Activated CD4-positive, alpha-beta memory T cell treated with anti-CD3 and anti-CD28 coated beads for 36 hours (primary cell): ENCODE data around the gene IRF3. TPM values are rescaled to one million over a fixed set of nuclear protein-coding genes. Genes with fewer than 3 reads are reported as not detected.
"Not testable (repeated sequence)": the region's sequence is repeated elsewhere in the genome, so short reads cannot be mapped to it uniquely, and the experiment has no call there.

Source experiments
- CTCF ChIA-PET: fragments of 350-600 bp; sonication (Branson Sonifier 250); formaldehyde crosslinking; loops from one replicate; lab custom pipeline; 2021; ENCODE audit warnings: antibody characterized with exemption, inconsistent platforms; lab: Charles Lee
- POLR2A ChIA-PET: fragments of 350-600 bp; sonication (Branson Sonifier 250); formaldehyde crosslinking; loops from one replicate; lab custom pipeline; 2021; ENCODE audit warnings: antibody characterized with exemption; lab: Charles Lee
- DNase-seq: peaks from one replicate; pipeline ENCODE4 v3.0.0-alpha.2; 2020
- H3K27ac Mint-ChIP-seq: one replicate; pipeline ENCODE4 v1.8.0; 2021; ENCODE audit warnings: mixed read lengths
- H3K27me3 Mint-ChIP-seq: one replicate; pipeline ENCODE4 v1.8.0; 2021; ENCODE audit warnings: mixed read lengths
- H3K36me3 Mint-ChIP-seq: one replicate; pipeline ENCODE4 v1.8.0; 2021; ENCODE audit warnings: mixed read lengths
- H3K4me1 Mint-ChIP-seq: one replicate; pipeline ENCODE4 v1.8.0; 2021; ENCODE audit warnings: low read depth, mixed read lengths
- H3K4me3 Mint-ChIP-seq: one replicate; pipeline ENCODE4 v1.8.0; 2021; ENCODE audit warnings: mild to moderate bottlenecking, mixed read lengths
- H3K9me3 Mint-ChIP-seq: one replicate; pipeline ENCODE4 v1.8.0; 2021; ENCODE audit warnings: mixed read lengths
- intact Hi-C: fragments of 100-400 bp; cut with micrococcal nuclease; formaldehyde crosslinking; loops from one replicate; pipeline ENCODE4 v1.15.1; 2023
- total RNA-seq, 2 experiments: library from RNA; stranded (reverse); gene quantifications; one replicate each; pipeline ENCODE4 v1.2.3, GENCODE V29; 2021

IRF3 gene
- total RNA-seq, 2 experiments from 2014 or later, result 143 to 156 TPM

DNA sequence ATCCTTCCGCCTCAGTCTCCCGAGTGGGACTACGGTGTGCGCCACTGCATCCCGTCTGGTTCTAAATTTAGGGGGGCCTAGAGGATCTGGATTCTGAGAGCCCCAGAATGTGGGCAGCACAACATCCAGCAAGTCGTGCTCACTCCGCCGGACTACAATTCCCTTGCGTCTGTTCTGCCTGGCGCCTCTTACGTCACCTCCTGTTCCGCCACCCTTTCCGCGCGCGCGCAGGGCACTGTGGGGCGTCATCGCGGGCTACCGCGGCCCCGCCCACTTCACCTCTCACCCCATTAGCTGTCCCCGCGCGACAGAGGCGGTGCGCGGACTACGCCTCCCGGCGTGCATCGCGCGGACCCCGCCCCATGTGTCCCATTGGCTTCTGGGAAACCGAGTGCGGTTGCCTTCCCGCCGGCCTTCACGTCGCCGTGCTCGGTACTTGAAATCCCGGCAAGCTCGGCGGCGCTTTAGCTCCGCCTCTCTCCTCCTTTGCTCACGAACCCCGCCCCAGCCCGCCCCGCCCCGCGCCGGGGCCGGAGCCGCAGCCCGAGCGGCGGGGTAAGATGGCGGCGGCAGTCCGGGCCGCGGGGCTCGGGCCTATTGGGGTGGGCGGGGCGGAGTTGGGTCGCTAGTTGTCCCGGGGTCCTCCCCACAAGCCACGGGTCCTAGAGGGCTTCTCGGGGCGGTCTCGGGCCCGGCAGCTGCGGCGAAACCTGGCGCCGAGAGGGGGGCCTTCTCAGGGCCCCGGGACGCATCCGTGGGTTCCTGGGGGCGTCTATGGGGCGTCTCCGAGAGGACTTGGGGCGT lies 23.8 kb downstream of the IRF3 start, which contains the start of gene SCAF1:
TSS of gene SCAF1 (plus strand) at position 522 of the 804 bp plus-strand sequence. CDS start 2,818 bp downstream, outside the sequence.
- Mint-ChIP-seq H3K4me3 (peak within 1 kb of the TSS; percentile 99), H3K27me3 (no peaks in the 10 kb centered on the region), H3K9me3 (no peaks in the 10 kb centered on the region), H3K4me1 (peaks cover 47% of the 10 kb centered on the region), H3K27ac (peak within 1 kb of the TSS; percentile 100), H3K36me3 (peaks cover 12% of the 10 kb centered on the region)
- intact Hi-C loops, result loop anchor here (1.0 to 2.0 kb wide), 5 partner anchors 125 to 234 kb away; partner anchors contain the start of genes ALDH16A1, AP2A1, PNKP and PTOV1
- CTCF ChIA-PET, result interaction anchor here (0.7 to 3.2 kb wide), 5 partner anchors 30 to 39 kb away, joined by 3 to 26 read pairs (median 4); partner anchors contain the start of gene PRMT1
- peak; percentile 100 for DNase-seq
- POLR2A ChIA-PET, result interaction anchor here (0.6 to 3.4 kb wide), 5 partner anchors 22 to 52 kb away, joined by 3 to 48 read pairs (median 10); partner anchors contain the start of genes PRMT1 and PRR12

DNA sequence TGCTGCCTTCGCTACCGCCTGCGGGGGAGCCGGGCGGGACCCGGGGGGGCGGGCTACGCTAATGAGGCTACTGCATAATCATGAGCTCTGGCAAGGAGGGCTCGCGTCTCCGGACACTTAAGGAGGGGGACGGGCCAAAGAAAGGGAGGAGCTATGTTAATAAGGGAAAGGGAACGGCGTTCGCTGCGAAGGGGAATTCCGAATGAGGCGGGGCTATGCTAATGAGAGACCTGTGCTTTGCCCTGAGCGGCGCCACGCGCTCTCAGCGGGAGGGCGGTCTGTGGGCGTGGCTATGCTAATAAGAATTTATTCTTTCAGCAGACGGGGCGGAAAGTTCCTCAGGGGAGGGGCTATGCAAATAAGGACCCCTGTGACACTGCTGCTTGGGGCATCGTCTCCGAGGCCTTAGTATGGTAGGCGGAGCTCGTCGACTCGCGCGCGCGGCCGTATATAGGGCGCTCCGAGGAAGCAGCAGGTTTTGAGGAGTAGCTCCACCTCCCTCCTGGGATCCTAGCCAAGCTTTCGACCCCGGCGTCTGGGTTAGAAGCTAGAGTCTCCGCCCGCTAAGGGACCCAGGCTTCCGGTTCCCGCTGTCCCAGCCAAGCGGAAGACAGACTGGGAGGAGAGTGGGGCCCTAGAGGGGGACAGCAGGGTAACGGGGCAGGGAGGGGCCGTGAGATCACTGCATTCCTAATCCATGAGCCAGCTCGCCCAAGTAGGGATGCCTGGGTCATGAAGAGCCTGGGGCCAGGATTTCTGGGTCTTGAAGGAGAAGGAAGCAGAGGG lies 25.4 kb downstream of the IRF3 start, which contains the start of gene RRAS:
TSS of gene RRAS (minus strand) at position 31 of the 786 bp plus-strand sequence. CDS start 45 bp downstream, outside the sequence.
- Mint-ChIP-seq H3K9me3 (no peaks in the 10 kb centered on the region), H3K4me3 (peak within 1 kb of the TSS; percentile 99), H3K4me1 (peaks cover 50% of the 10 kb centered on the region), H3K27me3 (no peaks in the 10 kb centered on the region), H3K27ac (peak within 1 kb of the TSS; percentile 100), H3K36me3 (peaks cover 8% of the 10 kb centered on the region)
- intact Hi-C loops, result loop anchor here (1.0 to 2.0 kb wide), 8 partner anchors 24 to 226 kb away; partner anchors contain the start of genes AP2A1, NOSIP, PNKP and PTOV1
- ChIA-PET CTCF (interaction anchor here (0.7 to 1.6 kb wide), 9 partner anchors 24 to 94 kb away, joined by 3 to 7 read pairs (median 5); partner anchors contain the start of genes PRMT1 and PRR12), POLR2A (interaction anchor here (0.5 to 3.4 kb wide), 12 partner anchors 25 to 257 kb away, joined by 3 to 48 read pairs (median 6); partner anchors contain the start of genes AP2A1, BCL2L12, FUZ and IL4I1)
- DNase-seq, result peak; percentile 100

- Mint-ChIP-seq H3K27ac (peak overlapping the region; percentile 13), H3K36me3 (peaks cover 8% of the 10 kb centered on the region), H3K4me3 (peak overlapping the region; percentile 99), H3K9me3 (no peaks in the 10 kb centered on the region), H3K27me3 (no peaks in the 10 kb centered on the region), H3K4me1 (peaks cover 49% of the 10 kb centered on the region)
- ChIA-PET POLR2A (interaction anchor here (0.5 to 3.4 kb wide), 8 partner anchors 25 to 173 kb away, joined by 3 to 48 read pairs (median 9); partner anchors contain the start of genes AP2A1, BCL2L12, FUZ and IRF3), CTCF (interaction anchor here (0.7 to 1.6 kb wide), 7 partner anchors 25 to 49 kb away, joined by 4 to 7 read pairs (median 6); partner anchors contain the start of genes PRMT1 and PRR12)
- DNase-seq, result no peak
- intact Hi-C loops, result loop anchor here (1.0 to 2.0 kb wide), 8 partner anchors 25 to 227 kb away; partner anchors contain the start of genes AP2A1, NOSIP, PNKP and PTOV1
Observed at GRCh38 chr19:49639401-49640112, 26.1 kb downstream of the IRF3 start.

DNA sequence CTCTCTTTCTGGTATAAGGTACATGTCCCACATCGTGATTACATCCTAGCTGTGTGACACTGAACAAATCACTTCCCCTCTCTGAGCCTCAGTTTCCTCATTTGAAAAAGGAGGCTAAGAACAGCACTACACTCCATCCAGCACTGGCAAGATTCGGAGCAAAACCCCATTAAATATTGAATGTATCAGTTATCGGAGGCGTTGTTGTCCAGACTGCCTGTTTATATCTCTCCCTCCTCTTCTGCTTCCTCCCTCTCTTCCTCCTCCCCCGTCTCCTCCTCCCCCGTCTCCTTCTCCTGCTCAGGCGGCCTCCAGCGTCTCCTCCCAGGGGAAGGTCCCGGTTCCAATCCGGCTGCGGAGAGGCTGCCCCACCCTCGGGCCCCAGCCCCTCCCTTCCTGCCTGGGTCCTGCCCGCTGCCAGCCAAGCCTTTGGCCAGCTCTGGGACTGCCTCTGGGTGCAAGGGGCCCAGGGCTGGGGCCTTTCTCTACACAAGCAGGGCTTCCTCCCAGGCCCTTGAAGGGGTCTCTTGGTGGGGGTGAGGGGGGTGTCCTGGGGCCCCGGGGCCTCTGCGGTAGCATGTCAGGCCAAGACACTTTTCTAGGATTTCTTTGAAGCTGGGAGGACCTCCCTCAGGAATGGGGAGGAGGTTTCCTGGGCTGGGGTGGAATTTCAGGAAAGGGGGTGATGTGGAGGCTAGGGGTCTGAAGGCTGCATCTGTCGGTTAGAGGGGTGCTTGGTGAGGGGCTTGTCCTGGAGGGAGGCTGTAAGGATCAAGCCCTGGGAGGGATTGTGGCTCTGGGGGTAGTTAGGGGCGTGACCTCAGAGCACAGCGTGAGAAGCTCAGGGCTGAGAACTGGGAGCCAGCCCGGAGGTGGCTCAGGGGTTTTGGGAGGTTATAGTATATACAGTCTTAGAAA lies 27.6 kb downstream of the IRF3 start:
- peaks cover 35% of the 10 kb centered on the region for H3K4me1 Mint-ChIP-seq
- H3K36me3 Mint-ChIP-seq, result peaks cover 5% of the 10 kb centered on the region
- no peaks in the 10 kb centered on the region for H3K9me3 Mint-ChIP-seq
- H3K27me3 Mint-ChIP-seq, result no peaks in the 10 kb centered on the region
- H3K27ac Mint-ChIP-seq, result no peak overlapping the region
- peak overlapping the region; percentile 28 for H3K4me3 Mint-ChIP-seq
- peak; percentile 25 for DNase-seq
- intact Hi-C loops, result no loop called here
- ChIA-PET POLR2A (no interaction called here), CTCF (interaction anchor here (0.5 to 1.2 kb wide), 2 partner anchors 34 to 37 kb away, joined by 3 read pairs; no protein-coding TSS in a partner anchor)

- Mint-ChIP-seq H3K4me1 (peaks cover 25% of the 10 kb centered on the region), H3K9me3 (no peaks in the 10 kb centered on the region), H3K4me3 (no peak overlapping the region), H3K27ac (no peak overlapping the region), H3K27me3 (no peaks in the 10 kb centered on the region), H3K36me3 (peaks cover 5% of the 10 kb centered on the region)
- no peak for DNase-seq
- intact Hi-C loops, result no loop called here
- POLR2A ChIA-PET, result no interaction called here
- CTCF ChIA-PET, result no interaction called here
Observed at GRCh38 chr19:49636233-49636932, 29.3 kb downstream of the IRF3 start.

GRCh38 chr19:49635530-49636232 lies 30.0 kb downstream of the IRF3 start:
- no peaks in the 10 kb centered on the region for H3K9me3 Mint-ChIP-seq
- intact Hi-C loops, result no loop called here
- H3K36me3 Mint-ChIP-seq, result peaks cover 1% of the 10 kb centered on the region
- H3K27ac Mint-ChIP-seq, result no peak overlapping the region
- no peaks in the 10 kb centered on the region for H3K27me3 Mint-ChIP-seq
- CTCF ChIA-PET, result interaction anchor here (0.6 kb wide), 1 partner anchor 13 kb away, joined by 3 read pairs; no protein-coding TSS in a partner anchor
- H3K4me1 Mint-ChIP-seq, result peaks cover 23% of the 10 kb centered on the region
- POLR2A ChIA-PET, result no interaction called here
- H3K4me3 Mint-ChIP-seq, result no peak overlapping the region
- DNase-seq, result no peak

GRCh38 chr19:49633273-49633672 lies 32.4 kb downstream of the IRF3 start:
- H3K9me3 Mint-ChIP-seq, H3K36me3 Mint-ChIP-seq, DNase-seq, H3K27me3 Mint-ChIP-seq, POLR2A ChIA-PET, H3K4me1 Mint-ChIP-seq, intact Hi-C loops, H3K27ac Mint-ChIP-seq, CTCF ChIA-PET, H3K4me3 Mint-ChIP-seq: not testable (repeated sequence)

GRCh38 chr19:49632576-49632975 lies 33.1 kb downstream of the IRF3 start:
- no peaks in the 10 kb centered on the region for H3K9me3 Mint-ChIP-seq
- no peaks in the 10 kb centered on the region for H3K27me3 Mint-ChIP-seq
- H3K4me3 Mint-ChIP-seq, result no peak overlapping the region
- peaks cover 3% of the 10 kb centered on the region for H3K4me1 Mint-ChIP-seq
- POLR2A ChIA-PET, result no interaction called here
- no peaks in the 10 kb centered on the region for H3K36me3 Mint-ChIP-seq
- CTCF ChIA-PET, result no interaction called here
- H3K27ac Mint-ChIP-seq, result no peak overlapping the region
- intact Hi-C loops, result no loop called here
- no peak for DNase-seq

- Mint-ChIP-seq H3K27me3 (no peaks in the 10 kb centered on the region), H3K4me1 (peaks cover 3% of the 10 kb centered on the region), H3K27ac (no peak overlapping the region), H3K36me3 (no peaks in the 10 kb centered on the region), H3K4me3 (no peak overlapping the region), H3K9me3 (no peaks in the 10 kb centered on the region)
- DNase-seq, result no peak
- intact Hi-C loops, result no loop called here
- CTCF ChIA-PET, result interaction anchor here (1.1 kb wide), 1 partner anchor 53 kb away, joined by 3 read pairs; no protein-coding TSS in a partner anchor
- POLR2A ChIA-PET, result interaction anchor here (0.5 kb wide), 1 partner anchor 45 kb away, joined by 3 read pairs; no protein-coding TSS in a partner anchor
Observed at GRCh38 chr19:49631610-49632192, 34.0 kb downstream of the IRF3 start.
